ENCODE data around the gene TAMALIN.
"Not testable (repeated sequence)": the region's sequence is repeated elsewhere in the genome, so short reads cannot be mapped to it uniquely, and the experiment has no call there.

Gene TAMALIN

GRCh38 chr12:52006726-52007157 is at the start of gene TAMALIN:
TSS of gene TAMALIN (plus strand) at chr12:52006946. CDS start at chr12:52007020, 74 bp downstream.
- no peak for DNase-seq

GRCh38 chr12:51958542-51958941 is 48.2 kb upstream of the TAMALIN start:
- no peak for DNase-seq

- no peak for DNase-seq
These were observed 47.5 kb upstream of the TAMALIN start for GRCh38 chr12:51959211-51959610.

- DNase-seq = no peak
These were observed 46.8 kb upstream of the TAMALIN start for GRCh38 chr12:51959921-51960320.

- DNase-seq = no peak
These were observed 46.3 kb upstream of the TAMALIN start for GRCh38 chr12:51960488-51960887.

GRCh38 chr12:51960890-51961289 is 45.9 kb upstream of the TAMALIN start:
- no peak for DNase-seq

GRCh38 chr12:51961834-51962233 is 44.9 kb upstream of the TAMALIN start:
- no peak for DNase-seq

GRCh38 chr12:51962737-51963136 is 44.0 kb upstream of the TAMALIN start:
- DNase-seq = no peak

GRCh38 chr12:51963477-51963876 is 43.3 kb upstream of the TAMALIN start:
- DNase-seq = no peak

GRCh38 chr12:51969643-51970042 is 37.1 kb upstream of the TAMALIN start:
- no peak for DNase-seq

- DNase-seq = no peak
These were observed 35.7 kb upstream of the TAMALIN start for GRCh38 chr12:51970904-51971646.

- no peak for DNase-seq
These were observed 34.9 kb upstream of the TAMALIN start for GRCh38 chr12:51971679-51972421.

- DNase-seq = no peak
These were observed 34.3 kb upstream of the TAMALIN start for GRCh38 chr12:51972422-51972812.

- no peak for DNase-seq
These were observed 33.9 kb upstream of the TAMALIN start for GRCh38 chr12:51972849-51973273.

GRCh38 chr12:51973560-51973959 is 33.2 kb upstream of the TAMALIN start:
- DNase-seq = no peak

- no peak for DNase-seq
These were observed 32.1 kb upstream of the TAMALIN start for GRCh38 chr12:51974646-51975045.

GRCh38 chr12:51975196-51975595 is 31.6 kb upstream of the TAMALIN start:
- no peak for DNase-seq

GRCh38 chr12:51976376-51977160 is 30.2 kb upstream of the TAMALIN start:
- DNase-seq = peak; percentile 12

GRCh38 chr12:51977320-51977753 is 29.4 kb upstream of the TAMALIN start:
- DNase-seq = no peak

GRCh38 chr12:51979306-51979705 is 27.4 kb upstream of the TAMALIN start:
- DNase-seq = not testable (repeated sequence)

- peak; percentile 14 for DNase-seq
These were observed 26.5 kb upstream of the TAMALIN start for GRCh38 chr12:51980051-51980808.

- DNase-seq = no peak
These were observed 26.0 kb upstream of the TAMALIN start for GRCh38 chr12:51980809-51981127.

GRCh38 chr12:51984657-51985056 is 22.1 kb upstream of the TAMALIN start:
- no peak for DNase-seq
